SK-N-SH (cell line): Measurements from ENCODE around the gene CPPED1. TPM values are rescaled to one million over a fixed set of nuclear protein-coding genes. Genes with fewer than 3 reads are reported as not detected.

Experiments
- CTCF ChIA-PET: fragments of 300-600, 350-600 bp; formaldehyde crosslinking; extraction: SDS; loops from one replicate; lab custom pipeline; 2021; lab: Yijun Ruan, JAX
- POLR2A ChIA-PET: fragments of 350-600 bp; sonication (Branson Sonifier 250); formaldehyde crosslinking; extraction: SDS; loops from one replicate; lab custom pipeline; 2020; ENCODE audit warnings: antibody characterized with exemption, inconsistent platforms; lab: Yijun Ruan, JAX
- DNase-seq: peaks from one replicate; pipeline ENCODE4 v3.0.0; 2012
- H2AFZ ChIP-seq: fragments of 200-600 bp; sonication (generic); 2 replicates; pipeline ENCODE4 v1.8.1; 2016; ENCODE audit warnings: antibody characterized with exemption, mild to moderate bottlenecking, low read depth
- H3F3A ChIP-seq: fragments of 200-600 bp; sonication (generic); replicated peaks from 2 replicates; pipeline ENCODE3; 2016; ENCODE audit warnings: antibody characterized with exemption, mild to moderate bottlenecking; ENCODE audit not compliant: insufficient read depth
- H3K27ac ChIP-seq, 2 experiments: fragments of 200-500 bp in 1 of 2; fragments of 200-600 bp in 1 of 2; sonication (Bioruptor generic) in 1 of 2; sonication (generic), shearing (Covaris generic) in 1 of 2; 2 replicates each; pipeline versions ENCODE4 v1.5.1 to v1.6.1; 2014 to 2016; ENCODE audit warnings: low read depth in 2 of 2, inconsistent platforms in 1 of 2, low read length in 1 of 2, mild to moderate bottlenecking in 1 of 2, mixed read lengths in 1 of 2
- H3K27me3 ChIP-seq: fragments of 200-600 bp; sonication (generic), shearing (Covaris generic); 2 replicates; pipeline ENCODE4 v1.6.1; 2016; ENCODE audit warnings: mixed run types; ENCODE audit not compliant: insufficient read depth
- H3K36me3 ChIP-seq, 2 experiments: fragments of 200-500 bp in 1 of 2; fragments of 200-600 bp in 1 of 2; sonication (Bioruptor generic) in 1 of 2; sonication (generic) in 1 of 2; replicated peaks in 1 of 2; 2 replicates each; pipeline versions ENCODE3 to v1.5.1; 2014 to 2016; ENCODE audit warnings: low read length in 1 of 2, mild to moderate bottlenecking in 1 of 2; ENCODE audit not compliant: insufficient read depth in 2 of 2, control insufficient read depth in 1 of 2
- H3K4me1 ChIP-seq, 2 experiments: fragments of 200-500 bp in 1 of 2; fragments of 200-600 bp in 1 of 2; sonication (Bioruptor generic) in 1 of 2; sonication (generic), shearing (Covaris generic) in 1 of 2; 2 replicates each; pipeline versions ENCODE4 v1.5.1 to v1.6.1; 2014 to 2016; ENCODE audit warnings: low read depth in 1 of 2, low read length in 1 of 2, mixed run types in 1 of 2; ENCODE audit not compliant: insufficient read depth in 2 of 2, control insufficient read depth in 1 of 2
- H3K4me2 ChIP-seq: fragments of 200-600 bp; sonication (generic), shearing (Covaris generic); 2 replicates; pipeline ENCODE4 v1.6.1; 2017; ENCODE audit warnings: mixed run types
- H3K4me3 ChIP-seq, 2 experiments: fragments of 200-500 bp in 1 of 2; fragments of 200-600 bp in 1 of 2; sonication (Bioruptor generic) in 1 of 2; sonication (generic), shearing (Covaris generic) in 1 of 2; 2 replicates each; pipeline versions ENCODE4 v1.5.1 to v1.8.1; 2014 to 2016; ENCODE audit warnings: low read depth in 2 of 2, inconsistent platforms in 1 of 2, low read length in 1 of 2, mild to moderate bottlenecking in 1 of 2, mixed read lengths in 1 of 2, moderate library complexity in 1 of 2
- H3K79me2 ChIP-seq: fragments of 200-600 bp; sonication (generic); 2 replicates; pipeline ENCODE4 v1.8.1; 2017; ENCODE audit warnings: mild to moderate bottlenecking; ENCODE audit not compliant: insufficient read depth
- H3K9ac ChIP-seq: fragments of 200-600 bp; sonication (generic); 2 replicates; pipeline ENCODE4 v1.6.1; 2017; ENCODE audit warnings: mixed run types
- H3K9me2 ChIP-seq: fragments of 200-600 bp; sonication (generic); 2 replicates; pipeline ENCODE4 v1.6.1; 2017; ENCODE audit warnings: mixed run types
- H3K9me3 ChIP-seq: fragments of 200-600 bp; sonication (generic); 2 replicates; pipeline ENCODE4 v1.6.1; 2017; ENCODE audit warnings: mixed run types, mild to moderate bottlenecking, moderate library complexity
- H4K20me1 ChIP-seq: fragments of 200-600 bp; sonication (generic); 2 replicates; pipeline ENCODE4 v1.6.1; 2017; ENCODE audit warnings: mild to moderate bottlenecking, mixed run types; ENCODE audit not compliant: insufficient read depth
- FOSL2 ChIP-seq: IDR thresholded peaks from 2 replicates; pipeline ENCODE4 v1.4.0; 2012; ENCODE audit warnings: low read depth, mild to moderate bottlenecking, moderate library complexity, borderline replicate concordance
- GABPA ChIP-seq: IDR thresholded peaks from 2 replicates; pipeline ENCODE4 v1.4.0; 2012; ENCODE audit warnings: low read depth, mild to moderate bottlenecking
- GATA2 ChIP-seq: sonication (generic); formaldehyde crosslinking; IDR thresholded peaks from 2 replicates; pipeline ENCODE4 v1.5.0; 2020; ENCODE audit warnings: mild to moderate bottlenecking, missing genetic modification reagents
- JUND ChIP-seq: IDR thresholded peaks from 2 replicates; pipeline ENCODE4 v1.4.0; 2012
- NFIC ChIP-seq: IDR thresholded peaks from 2 replicates; pipeline ENCODE4 v1.4.0; 2012; ENCODE audit warnings: borderline replicate concordance
- TCF12 ChIP-seq: IDR thresholded peaks from 2 replicates; pipeline ENCODE4 v1.4.0; 2012
- TEAD4 ChIP-seq: IDR thresholded peaks from 2 replicates; pipeline ENCODE4 v1.4.0; 2012; ENCODE audit warnings: mild to moderate bottlenecking, borderline replicate concordance; ENCODE audit not compliant: insufficient read depth
- ZBTB33 ChIP-seq: IDR thresholded peaks from 2 replicates; pipeline ENCODE4 v1.4.0; 2012; ENCODE audit warnings: low read depth, borderline replicate concordance
- WGBS: methylation state at CpG from one replicate; pipeline ENCODE4 v1.1.6; 2017; ENCODE audit warnings: low lambda C conversion rate; 5-methylcytosine and 5-hydroxymethylcytosine counted together
- polyA plus RNA-seq, 3 experiments: library from polyadenylated mRNA; depleted of rRNA; stranded (reverse); fragments of >200 nt; gene quantifications; 2 replicates each; pipeline ENCODE4 v1.2.3, GENCODE V29; 2012
- TF ChIP-seq, protein P1 (sequence below): fragments of 200-600 bp; sonication (generic); IDR thresholded peaks from 2 replicates; pipeline ENCODE4 v1.6.1; 2017; ENCODE audit warnings: antibody characterized with exemption, mild to moderate bottlenecking, moderate library complexity

CPPED1 gene
- polyA plus RNA-seq, 1 of the 3 experiments (the other 2 are of a cell fraction): 11.9 TPM

GRCh38 chr16:12719972-12720371, 83.7 kb downstream of the CPPED1 start:
- ChIA-PET CTCF (no interaction called here), POLR2A (no interaction called here)
- no peaks in the 10 kb centered on the region for H3K9me2 ChIP-seq
- DNase-seq: no peak
- no peak overlapping the region for H3K4me2 ChIP-seq
- peaks cover 5% of the 10 kb centered on the region for H3K79me2 ChIP-seq
- H3K9me3 ChIP-seq: no peaks in the 10 kb centered on the region
- no peaks in the 10 kb centered on the region for H3F3A ChIP-seq
- peaks cover 0 to 5% of the 10 kb centered on the region in 2 experiments for H3K36me3 ChIP-seq
- whole genome bisulfite sequencing: 92% methylated on average over 4 of the region's 4 CpGs
- no peaks in the 10 kb centered on the region for H3K27me3 ChIP-seq
- H4K20me1 ChIP-seq: no peaks in the 10 kb centered on the region
- H3K4me1 ChIP-seq: no peaks in the 10 kb centered on the region
- no peak overlapping the region for H3K9ac ChIP-seq
- TF ChIP-seq TCF12 (no peak), JUND (no peak), GABPA (no peak)
- H2AFZ ChIP-seq: no peak overlapping the region
- no peak overlapping the region for H3K27ac ChIP-seq
- H3K4me3 ChIP-seq: no peak overlapping the region

DNA sequence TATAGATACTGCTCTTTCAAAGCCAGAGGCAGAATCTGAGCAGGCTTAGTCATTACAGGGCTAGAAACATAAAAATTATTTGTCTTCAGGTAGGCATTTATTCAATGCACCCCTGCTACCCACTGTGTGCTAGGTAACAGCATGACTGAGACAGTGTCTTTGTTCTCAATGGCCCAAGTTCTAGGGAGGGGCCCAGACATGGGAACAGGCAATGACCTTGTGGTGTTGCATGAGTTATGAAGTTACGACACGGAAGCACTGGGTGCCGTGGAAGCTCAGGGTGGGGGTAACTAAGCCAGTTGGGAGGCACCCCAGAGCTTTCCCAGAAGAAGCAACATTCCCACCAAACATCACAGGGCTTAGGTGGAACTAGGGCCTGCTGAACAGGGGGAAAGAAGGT, 87.0 kb downstream of the CPPED1 start:
- H3K36me3 ChIP-seq: peaks cover 0 to 5% of the 10 kb centered on the region in 2 experiments
- no peak overlapping the region for H3K9ac ChIP-seq
- no peak for DNase-seq
- H3K4me1 ChIP-seq: no peaks in the 10 kb centered on the region
- no peak overlapping the region for H3K4me3 ChIP-seq
- no peaks in the 10 kb centered on the region for H3K27me3 ChIP-seq
- H3K27ac ChIP-seq: no peak overlapping the region
- H4K20me1 ChIP-seq: no peaks in the 10 kb centered on the region
- no peaks in the 10 kb centered on the region for H3F3A ChIP-seq
- H3K79me2 ChIP-seq: no peaks in the 10 kb centered on the region; the same call in 1 of the 2 replicates
- CTCF ChIA-PET: no interaction called here
- no peaks in the 10 kb centered on the region for H3K9me2 ChIP-seq
- no peaks in the 10 kb centered on the region for H3K9me3 ChIP-seq
- POLR2A ChIA-PET: no interaction called here
- no peak overlapping the region for H2AFZ ChIP-seq
- 92% methylated on average over 3 of the region's 3 CpGs for WGBS
- H3K4me2 ChIP-seq: no peak overlapping the region
- TF ChIP-seq NFIC: no peak

DNA sequence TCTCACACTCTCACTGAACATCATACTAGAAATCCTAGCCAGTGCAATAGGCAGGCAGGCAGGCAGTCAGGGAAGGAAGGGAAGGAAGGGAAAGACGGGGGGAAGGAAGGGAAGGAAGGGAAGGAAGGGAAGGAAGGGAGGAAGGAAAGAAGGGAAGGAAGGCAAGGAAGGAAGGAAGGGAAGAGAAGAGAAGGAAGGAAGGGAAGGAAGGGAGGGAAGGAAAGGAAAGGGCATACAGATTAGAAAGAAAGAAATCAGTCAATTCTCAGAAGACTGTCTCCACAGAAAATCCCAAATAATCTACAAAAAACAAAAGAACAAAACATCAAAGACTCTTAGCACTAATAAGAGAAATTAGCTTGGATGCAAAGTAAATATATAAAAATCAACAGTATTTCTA, 93.9 kb downstream of the CPPED1 start:
- H3K27ac ChIP-seq: no peak overlapping the region
- no peak overlapping the region for H3K9ac ChIP-seq
- H3K27me3 ChIP-seq: no peaks in the 10 kb centered on the region
- H3F3A ChIP-seq: no peaks in the 10 kb centered on the region
- H3K9me3 ChIP-seq: no peaks in the 10 kb centered on the region
- no peaks in the 10 kb centered on the region for H4K20me1 ChIP-seq
- WGBS: 75% methylated on average over 1 of the region's 1 CpG
- CTCF ChIA-PET: interaction anchor here (1.7 kb wide), 1 partner anchor 136 kb away, joined by 4 read pairs; no protein-coding TSS in a partner anchor
- no peak overlapping the region for H2AFZ ChIP-seq
- H3K4me1 ChIP-seq: no peaks in the 10 kb centered on the region
- H3K9me2 ChIP-seq: no peaks in the 10 kb centered on the region
- no peak for DNase-seq
- no peaks in the 10 kb centered on the region for H3K36me3 ChIP-seq
- H3K79me2 ChIP-seq: no peaks in the 10 kb centered on the region; the same call in 1 of the 2 replicates
- H3K4me2 ChIP-seq: no peak overlapping the region
- no peak overlapping the region for H3K4me3 ChIP-seq
- POLR2A ChIA-PET: no interaction called here
- TF ChIP-seq FOSL2 (no peak), TEAD4 (no peak), ZBTB33 (no peak), GATA2 (CRISPR knock-in tag) (no peak), JUND (no peak)
- TF ChIP-seq, protein P1, sequence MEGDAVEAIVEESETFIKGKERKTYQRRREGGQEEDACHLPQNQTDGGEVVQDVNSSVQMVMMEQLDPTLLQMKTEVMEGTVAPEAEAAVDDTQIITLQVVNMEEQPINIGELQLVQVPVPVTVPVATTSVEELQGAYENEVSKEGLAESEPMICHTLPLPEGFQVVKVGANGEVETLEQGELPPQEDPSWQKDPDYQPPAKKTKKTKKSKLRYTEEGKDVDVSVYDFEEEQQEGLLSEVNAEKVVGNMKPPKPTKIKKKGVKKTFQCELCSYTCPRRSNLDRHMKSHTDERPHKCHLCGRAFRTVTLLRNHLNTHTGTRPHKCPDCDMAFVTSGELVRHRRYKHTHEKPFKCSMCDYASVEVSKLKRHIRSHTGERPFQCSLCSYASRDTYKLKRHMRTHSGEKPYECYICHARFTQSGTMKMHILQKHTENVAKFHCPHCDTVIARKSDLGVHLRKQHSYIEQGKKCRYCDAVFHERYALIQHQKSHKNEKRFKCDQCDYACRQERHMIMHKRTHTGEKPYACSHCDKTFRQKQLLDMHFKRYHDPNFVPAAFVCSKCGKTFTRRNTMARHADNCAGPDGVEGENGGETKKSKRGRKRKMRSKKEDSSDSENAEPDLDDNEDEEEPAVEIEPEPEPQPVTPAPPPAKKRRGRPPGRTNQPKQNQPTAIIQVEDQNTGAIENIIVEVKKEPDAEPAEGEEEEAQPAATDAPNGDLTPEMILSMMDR: no peak
- TF ChIP-seq, all 33 proteins: peak for 0
